HepG2 (cell line): ENCODE measurements around the gene PIEZO1. TPM values are rescaled to one million over a fixed set of nuclear protein-coding genes. Genes with fewer than 3 reads are reported as not detected.

Source experiments
- AGO1 ChIP-seq: fragments of 200-400 bp; formaldehyde crosslinking; IDR thresholded peaks from 2 replicates; pipeline ENCODE4 v1.6.1; 2017; ENCODE audit warnings: mild to moderate bottlenecking, low read depth, low read length, moderate library complexity; ENCODE audit not compliant: poor library complexity, severe bottlenecking
- CAMTA2 ChIP-seq: sonication (generic); formaldehyde crosslinking; IDR thresholded peaks from 2 replicates; pipeline ENCODE4 v1.4.0; 2020; ENCODE audit warnings: mild to moderate bottlenecking, missing genetic modification reagents, borderline replicate concordance
- EEA1 ChIP-seq: sonication (generic); formaldehyde crosslinking; IDR thresholded peaks from 2 replicates; pipeline ENCODE4 v1.5.1; 2020; ENCODE audit warnings: mild to moderate bottlenecking, missing genetic modification reagents, borderline replicate concordance
- HOXA7 ChIP-seq: sonication (generic); formaldehyde crosslinking; IDR thresholded peaks from 2 replicates; pipeline ENCODE4 v1.8.1; 2022; ENCODE audit warnings: mild to moderate bottlenecking, missing genetic modification reagents, moderate library complexity
- KIAA2018 ChIP-seq: sonication (generic); formaldehyde crosslinking; IDR thresholded peaks from 2 replicates; pipeline ENCODE4 v1.5.0; 2020; ENCODE audit warnings: mild to moderate bottlenecking, missing genetic modification reagents, borderline replicate concordance
- NKX3-1 ChIP-seq: sonication (generic); formaldehyde crosslinking; IDR thresholded peaks from 2 replicates; pipeline ENCODE4 v1.5.0; 2020; ENCODE audit warnings: missing genetic modification reagents
- PAWR ChIP-seq: sonication (generic); formaldehyde crosslinking; IDR thresholded peaks from 2 replicates; pipeline ENCODE4 v1.4.0; 2020; ENCODE audit warnings: missing genetic modification reagents, mild to moderate bottlenecking, borderline replicate concordance
- POLR2G ChIP-seq: fragments of 200-400 bp; formaldehyde crosslinking; IDR thresholded peaks from 2 replicates; pipeline ENCODE4 v1.6.1; 2018; ENCODE audit warnings: mild to moderate bottlenecking, low read depth, low read length, moderate library complexity
- TBL1XR1 ChIP-seq: fragments of 150-350 bp; IDR thresholded peaks from 2 replicates; pipeline ENCODE4 v1.6.1; 2014; ENCODE audit warnings: borderline replicate concordance, low read length; ENCODE audit not compliant: partially characterized antibody
- TEAD2 ChIP-seq: sonication (generic); formaldehyde crosslinking; IDR thresholded peaks from 2 replicates; pipeline ENCODE4 v1.9.0; 2021; ENCODE audit warnings: missing genetic modification reagents
- ZFP90 ChIP-seq: sonication (generic); formaldehyde crosslinking; IDR thresholded peaks from 2 replicates; pipeline ENCODE4 v1.8.0; 2022; ENCODE audit warnings: missing genetic modification reagents, mild to moderate bottlenecking, inconsistent platforms, borderline replicate concordance
- ZNF382 ChIP-seq: sonication (generic); formaldehyde crosslinking; IDR thresholded peaks from 2 replicates; pipeline ENCODE4 v1.5.0; 2020; ENCODE audit warnings: missing genetic modification reagents, mild to moderate bottlenecking, borderline replicate concordance
- ZNF530 ChIP-seq: sonication (generic); formaldehyde crosslinking; IDR thresholded peaks from 2 replicates; pipeline ENCODE4 v1.5.0; 2020; ENCODE audit warnings: low read depth, mild to moderate bottlenecking, missing genetic modification reagents
- ZNF549 ChIP-seq: sonication (generic); formaldehyde crosslinking; IDR thresholded peaks from 2 replicates; pipeline ENCODE4 v1.5.0; 2020; ENCODE audit warnings: missing genetic modification reagents
- ZNF660 ChIP-seq: sonication (generic); formaldehyde crosslinking; IDR thresholded peaks from 2 replicates; pipeline ENCODE4 v1.5.1; 2020; ENCODE audit warnings: mild to moderate bottlenecking, low read depth, missing genetic modification reagents, borderline replicate concordance
- ZNF891 ChIP-seq: sonication (generic); formaldehyde crosslinking; IDR thresholded peaks from 2 replicates; pipeline ENCODE4 v1.5.0; 2020; ENCODE audit warnings: mild to moderate bottlenecking, missing genetic modification reagents
- polyA plus RNA-seq, 8 experiments: library from polyadenylated mRNA; depleted of rRNA in 3 of 8; stranded (reverse) in 7 of 8; unstranded in 1 of 8; fragments of >200 nt; fragmentation: Illumina TruSeq in 4 of 8; extraction: Trizol in 4 of 8; gene quantifications; 2 replicates each; pipeline versions ENCODE4 v1.2.1 to v1.2.3, GENCODE V29; 2011 to 2016; ENCODE audit warnings: low read depth in 4 of 8, missing spikeins in 1 of 8, mixed read lengths in 1 of 8; ENCODE audit not compliant: insufficient read depth in 1 of 8
- total RNA-seq, 5 experiments: library from RNA; depleted of rRNA; stranded (reverse); fragments of >200 nt; fragmentation: Illumina TruSeq; extraction: Trizol; gene quantifications; 2 replicates each; pipeline ENCODE4 v1.2.3, GENCODE V29; 2016; ENCODE audit warnings: low read depth in 1 of 5
- TF ChIP-seq, protein P1 (sequence below): sonication (generic); formaldehyde crosslinking; IDR thresholded peaks from 2 replicates; pipeline ENCODE4 v1.8.1; 2023; ENCODE audit warnings: mild to moderate bottlenecking, missing genetic modification reagents
- TF ChIP-seq, protein P2 (sequence below): sonication (generic); formaldehyde crosslinking; IDR thresholded peaks from 2 replicates; pipeline ENCODE4 v1.8.0; 2022; ENCODE audit warnings: mild to moderate bottlenecking, missing genetic modification reagents, borderline replicate concordance

Gene PIEZO1
- total and polyA plus RNA-seq, 2 of the 13 experiments (the other 11 are each of a cell fraction or from before 2014, with no cell fraction given): 67.9 to 85.0 TPM

DNA sequence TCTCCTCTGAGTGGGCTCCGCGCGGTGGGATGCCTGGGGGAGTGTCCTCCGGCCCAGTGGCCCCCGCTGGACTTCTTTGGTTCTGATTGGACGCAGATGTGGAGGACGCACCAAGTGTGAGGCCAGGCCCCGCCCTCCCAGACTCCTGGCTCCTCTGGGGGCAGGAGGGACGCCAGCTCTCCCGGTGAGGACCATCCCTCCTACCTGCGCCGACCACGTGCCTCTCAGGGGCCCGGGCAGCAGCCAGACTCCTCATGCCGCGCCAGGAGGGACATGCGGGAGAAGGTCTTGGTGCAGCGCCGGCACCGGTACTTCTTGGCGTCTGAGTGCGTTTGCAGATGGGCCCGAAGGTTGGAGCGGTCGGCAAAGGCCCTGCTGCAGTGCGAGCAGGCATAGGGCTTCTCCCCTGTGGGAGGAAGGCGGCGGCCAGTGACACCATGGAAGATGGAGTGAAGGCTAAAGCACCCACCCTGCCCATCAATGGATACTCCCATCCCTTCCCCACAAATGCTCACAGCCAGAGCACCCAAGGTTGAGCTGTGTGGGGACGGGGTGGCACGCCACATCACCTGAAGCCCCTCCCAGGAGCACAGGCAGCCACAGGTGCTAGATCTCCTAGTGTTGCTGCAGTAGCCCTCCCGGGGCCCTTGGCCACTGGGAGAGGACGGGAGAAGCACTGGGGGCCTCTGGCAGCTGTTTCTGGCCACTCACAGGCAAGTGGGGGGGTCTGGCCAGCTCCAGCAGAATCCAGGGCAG, 106.6 kb downstream of the PIEZO1 start (continued):
- TF ChIP-seq KIAA2018 (CRISPR knock-in tag) (no peak), NKX3-1 (CRISPR knock-in tag) (no peak), ZNF891 (no peak), ZNF549 (CRISPR knock-in tag) (no peak), CAMTA2 (CRISPR knock-in tag) (no peak), ZFP90 (CRISPR knock-in tag) (no peak; the same call in 1 of the 2 replicates), ZNF382 (CRISPR knock-in tag) (no peak), AGO1 (peak; percentile 95), PAWR (CRISPR knock-in tag) (no peak), TBL1XR1 (no peak), HOXA7 (CRISPR knock-in tag) (no peak), ZNF660 (CRISPR knock-in tag) (no peak), POLR2G (no peak), TEAD2 (CRISPR knock-in tag) (no peak), ZNF530 (CRISPR knock-in tag) (no peak), EEA1 (CRISPR knock-in tag) (no peak)
- TF ChIP-seq, protein P1, sequence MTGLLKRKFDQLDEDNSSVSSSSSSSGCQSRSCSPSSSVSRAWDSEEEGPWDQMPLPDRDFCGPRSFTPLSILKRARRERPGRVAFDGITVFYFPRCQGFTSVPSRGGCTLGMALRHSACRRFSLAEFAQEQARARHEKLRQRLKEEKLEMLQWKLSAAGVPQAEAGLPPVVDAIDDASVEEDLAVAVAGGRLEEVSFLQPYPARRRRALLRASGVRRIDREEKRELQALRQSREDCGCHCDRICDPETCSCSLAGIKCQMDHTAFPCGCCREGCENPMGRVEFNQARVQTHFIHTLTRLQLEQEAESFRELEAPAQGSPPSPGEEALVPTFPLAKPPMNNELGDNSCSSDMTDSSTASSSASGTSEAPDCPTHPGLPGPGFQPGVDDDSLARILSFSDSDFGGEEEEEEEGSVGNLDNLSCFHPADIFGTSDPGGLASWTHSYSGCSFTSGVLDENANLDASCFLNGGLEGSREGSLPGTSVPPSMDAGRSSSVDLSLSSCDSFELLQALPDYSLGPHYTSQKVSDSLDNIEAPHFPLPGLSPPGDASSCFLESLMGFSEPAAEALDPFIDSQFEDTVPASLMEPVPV: no peak
- TF ChIP-seq, protein P2, sequence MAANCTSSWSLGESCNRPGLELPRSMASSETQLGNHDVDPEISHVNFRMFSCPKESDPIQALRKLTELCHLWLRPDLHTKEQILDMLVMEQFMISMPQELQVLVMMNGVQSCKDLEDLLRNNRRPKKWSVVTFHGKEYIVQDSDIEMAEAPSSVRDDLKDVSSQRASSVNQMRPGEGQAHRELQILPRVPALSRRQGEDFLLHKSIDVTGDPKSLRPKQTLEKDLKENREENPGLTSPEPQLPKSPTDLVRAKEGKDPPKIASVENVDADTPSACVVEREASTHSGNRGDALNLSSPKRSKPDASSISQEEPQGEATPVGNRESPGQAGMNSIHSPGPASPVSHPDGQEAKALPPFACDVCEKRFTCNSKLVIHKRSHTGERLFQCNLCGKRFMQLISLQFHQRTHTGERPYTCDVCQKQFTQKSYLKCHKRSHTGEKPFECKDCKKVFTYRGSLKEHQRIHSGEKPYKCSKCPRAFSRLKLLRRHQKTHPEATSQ (CRISPR knock-in tag): no peak
